OCI-LY3 (cell line): ENCODE data around the gene SELENOT.

Source experiments
- CTCF ChIP-seq: fragments of 200-600, 300-600 bp; sonication (generic); IDR thresholded peaks from 2 replicates; pipeline ENCODE4 v1.5.1; 2014; ENCODE audit warnings: antibody characterized with exemption, low read length, low read depth
- EZH2phosphoT487 ChIP-seq: fragments of 200-600 bp; shearing (Covaris generic); IDR thresholded peaks from 2 replicates; pipeline ENCODE4 v1.6.1; 2018; ENCODE audit warnings: antibody characterized with exemption, mixed run types, low read depth

GRCh38 chr3:150635526-150635925 lies 32.4 kb downstream of the SELENOT start:
- TF ChIP-seq CTCF, result no peak
- TF ChIP-seq EZH2phosphoT487, result no peak
